HepG2 (cell line): ENCODE measurements around the gene BUD23. TPM values are rescaled to one million over a fixed set of nuclear protein-coding genes. Genes with fewer than 3 reads are reported as not detected.

ENCODE experiments used
- ATF2 ChIP-seq: sonication (generic); formaldehyde crosslinking; IDR thresholded peaks from 2 replicates; pipeline ENCODE4 v1.4.0; 2020; ENCODE audit warnings: missing genetic modification reagents
- BCLAF1 ChIP-seq: fragments of 450-650 bp; IDR thresholded peaks from 2 replicates; pipeline ENCODE4 v1.6.1; 2017; ENCODE audit warnings: mild to moderate bottlenecking
- CBX1 ChIP-seq: IDR thresholded peaks from one replicate; pipeline ENCODE4 v1.6.1; 2016; ENCODE audit warnings: antibody characterized with exemption, low read depth
- FOXP1 ChIP-seq, 2 experiments: fragments of 450-650 bp in 1 of 2; IDR thresholded peaks; 2 replicates each; pipeline ENCODE4 v1.6.1; 2017 to 2018; ENCODE audit warnings: antibody characterized with exemption in 1 of 2
- HHEX ChIP-seq: IDR thresholded peaks from 2 replicates; pipeline ENCODE4 v1.6.1; 2016; ENCODE audit warnings: control low read depth
- MXD4 ChIP-seq: IDR thresholded peaks from 2 replicates; pipeline ENCODE4 v1.6.1; 2016; ENCODE audit warnings: mild to moderate bottlenecking, missing biosample characterization, missing genetic modification reagents
- RBFOX2 ChIP-seq: fragments of 200-400 bp; formaldehyde crosslinking; IDR thresholded peaks from 2 replicates; pipeline ENCODE4 v1.6.1; 2017; ENCODE audit warnings: low read depth, mild to moderate bottlenecking, low read length
- SCMH1 ChIP-seq: sonication (generic); formaldehyde crosslinking; IDR thresholded peaks from 2 replicates; pipeline ENCODE4 v1.9.0; 2021; ENCODE audit warnings: missing genetic modification reagents, mild to moderate bottlenecking, borderline replicate concordance
- TFDP2 ChIP-seq: sonication (generic); formaldehyde crosslinking; IDR thresholded peaks from 2 replicates; pipeline ENCODE4 v1.4.0; 2020; ENCODE audit warnings: missing genetic modification reagents
- ZBTB3 ChIP-seq: sonication (generic); formaldehyde crosslinking; IDR thresholded peaks from 2 replicates; pipeline ENCODE4 v1.4.0; 2020; ENCODE audit warnings: low read depth, mild to moderate bottlenecking, moderate library complexity, missing genetic modification reagents, borderline replicate concordance
- ZBTB34 ChIP-seq: sonication (generic); formaldehyde crosslinking; IDR thresholded peaks from 2 replicates; pipeline ENCODE4 v1.8.0; 2022; ENCODE audit warnings: mild to moderate bottlenecking, missing genetic modification reagents
- ZNF232 ChIP-seq: sonication (generic); formaldehyde crosslinking; IDR thresholded peaks from 2 replicates; pipeline ENCODE4 v1.4.0; 2020; ENCODE audit warnings: missing genetic modification reagents, borderline replicate concordance
- ZNF275 ChIP-seq: sonication (generic); formaldehyde crosslinking; IDR thresholded peaks from 2 replicates; pipeline ENCODE4 v1.8.0; 2022; ENCODE audit warnings: missing genetic modification reagents, mild to moderate bottlenecking, inconsistent platforms, borderline replicate concordance
- ZNF292 ChIP-seq: sonication (generic); formaldehyde crosslinking; IDR thresholded peaks from 2 replicates; pipeline ENCODE4 v1.8.1; 2022; ENCODE audit warnings: mild to moderate bottlenecking, low read depth, missing genetic modification reagents, borderline replicate concordance
- ZNF7 ChIP-seq: IDR thresholded peaks from 2 replicates; pipeline ENCODE4 v1.6.1; 2016; ENCODE audit warnings: missing biosample characterization, missing genetic modification reagents
- ZNF776 ChIP-seq: sonication (generic); formaldehyde crosslinking; IDR thresholded peaks from 2 replicates; pipeline ENCODE4 v1.4.0; 2020; ENCODE audit warnings: mild to moderate bottlenecking, missing genetic modification reagents
- polyA plus RNA-seq, 8 experiments: library from polyadenylated mRNA; depleted of rRNA in 3 of 8; stranded (reverse) in 7 of 8; unstranded in 1 of 8; fragments of >200 nt; fragmentation: Illumina TruSeq in 4 of 8; extraction: Trizol in 4 of 8; gene quantifications; 2 replicates each; pipeline versions ENCODE4 v1.2.1 to v1.2.3, GENCODE V29; 2011 to 2016; ENCODE audit warnings: low read depth in 4 of 8, missing spikeins in 1 of 8, mixed read lengths in 1 of 8; ENCODE audit not compliant: insufficient read depth in 1 of 8
- total RNA-seq, 5 experiments: library from RNA; depleted of rRNA; stranded (reverse); fragments of >200 nt; fragmentation: Illumina TruSeq; extraction: Trizol; gene quantifications; 2 replicates each; pipeline ENCODE4 v1.2.3, GENCODE V29; 2016; ENCODE audit warnings: low read depth in 1 of 5

BUD23 gene
- total and polyA plus RNA-seq, 2 of the 13 experiments (the other 11 are each of a cell fraction or from before 2014, with no cell fraction given) = 47.5 to 54.5 TPM

GRCh38 chr7:73683056-73683787, at the start of gene BUD23, which contains the start of gene DNAJC30 (continued):
- TF ChIP-seq ATF2 (CRISPR knock-in tag) (no peak), TFDP2 (CRISPR knock-in tag) (peak; percentile 13; the same call in 1 of the 2 replicates), ZNF232 (0 out of 2 replicates have a peak, but pooled peaks have one; percentile 17), SCMH1 (CRISPR knock-in tag) (no peak), RBFOX2 (peak; percentile 79), MXD4 (no peak; the same call in 1 of the 2 replicates), ZBTB3 (CRISPR knock-in tag) (no peak), FOXP1 (IDR thresholded peaks at IDR 0.05) (no peak), FOXP1 (CRISPR knock-in tag; IDR thresholded peaks at IDR 0.05) (no peak), ZBTB34 (CRISPR knock-in tag) (no peak), ZNF7 (CRISPR knock-in tag) (no peak), ZNF776 (peak; percentile 80; the same call in 1 of the 2 replicates), CBX1 (peak; percentile 69), ZNF292 (CRISPR knock-in tag) (no peak), BCLAF1 (no peak), HHEX (CRISPR knock-in tag) (0 out of 2 replicates have a peak, but pooled peaks have one; percentile 31), ZNF275 (CRISPR knock-in tag) (peak; percentile 85; the same call in 1 of the 2 replicates)
